ENCODE results near the gene CLCN4. TPM values are rescaled to one million over a fixed set of nuclear protein-coding genes. Genes with fewer than 3 reads are reported as not detected.

The CLCN4 gene
- under 1 TPM in 1 of 2 experiments, not detected in 1; 0.25 TPM for total RNA-seq

DNA sequence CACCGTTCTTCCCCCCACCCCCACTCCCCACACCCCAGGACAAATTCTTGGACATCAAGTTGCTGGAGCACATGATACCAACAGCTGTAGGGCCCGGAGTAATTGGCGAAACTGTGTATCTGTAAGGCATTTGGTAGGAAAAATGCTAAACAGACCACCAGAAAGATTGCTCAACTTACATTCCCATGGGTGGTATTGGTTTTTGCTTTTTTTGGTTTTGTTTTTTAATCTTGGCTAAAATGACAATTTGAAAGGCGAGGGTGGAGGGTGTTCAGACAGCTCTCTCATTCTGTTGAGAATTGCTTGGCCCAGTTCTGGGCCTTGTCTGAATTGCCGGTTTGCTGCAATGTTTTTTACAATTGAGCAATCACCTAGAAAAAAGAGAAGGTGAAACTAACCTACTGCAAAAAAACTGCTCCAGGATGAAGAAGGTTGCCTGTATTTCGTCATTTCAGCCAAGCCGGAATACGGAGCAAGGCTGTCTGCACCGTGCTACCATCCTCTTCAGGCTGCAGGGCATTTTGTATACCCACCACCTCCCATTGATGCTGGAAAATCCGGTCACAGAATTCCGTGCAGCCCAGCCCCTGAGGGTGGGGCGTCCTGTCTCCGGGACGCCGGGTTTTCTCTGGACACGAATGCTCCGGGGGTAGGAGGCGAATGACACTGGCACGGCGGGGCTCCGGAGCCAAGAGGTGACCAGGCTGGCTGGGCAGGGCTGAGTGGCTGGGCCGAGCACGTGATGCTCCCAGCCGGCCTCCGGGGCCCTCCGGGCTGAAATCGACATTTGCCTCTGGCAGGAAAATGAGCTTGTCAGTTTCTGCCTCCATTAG is at the start of gene CLCN4:
TSS of gene CLCN4 (plus strand) at position 777 of the 833 bp plus-strand sequence. CDS start 28,058 bp downstream, outside the sequence.
- DNase-seq (no peak), ATAC-seq (ENCODE audit: low read depth) (no peak)
- H3K27ac Mint-ChIP-seq, result no peak within 1 kb of the TSS
- peaks cover 37% of the 10 kb centered on the region for H3K27me3 Mint-ChIP-seq
- peak within 1 kb of the TSS; percentile 39 for H3K4me3 Mint-ChIP-seq
- H3K4me1 Mint-ChIP-seq, result peaks cover 2% of the 10 kb centered on the region
- no peaks in the 10 kb centered on the region for H3K9me3 Mint-ChIP-seq
- H3K36me3 Mint-ChIP-seq, result no peaks in the 10 kb centered on the region
- POLR2A ChIA-PET, result no interaction called here

DNA sequence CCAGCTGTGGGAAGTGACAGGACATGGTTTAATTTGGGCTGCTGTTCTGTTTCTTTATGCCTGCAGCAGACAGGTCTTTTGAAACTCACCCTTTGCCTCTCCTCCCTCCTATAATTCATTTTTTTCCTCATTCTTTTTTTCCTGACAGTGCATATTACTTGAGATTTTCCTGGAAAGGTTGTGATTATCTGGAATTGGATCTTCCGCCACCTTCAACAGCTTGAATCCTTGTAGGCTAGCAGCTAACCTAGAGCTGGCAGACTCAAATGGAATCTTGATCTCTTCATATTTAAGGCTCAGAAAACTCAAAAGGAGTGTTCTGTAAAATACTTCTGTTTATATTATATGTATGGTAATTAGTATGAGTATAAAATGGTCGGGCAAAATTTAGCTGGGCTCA is 49.3 kb upstream of the CLCN4 start:
- Mint-ChIP-seq H3K4me3 (peak overlapping the region; percentile 65), H3K4me1 (peaks cover 44% of the 10 kb centered on the region), H3K9me3 (no peaks in the 10 kb centered on the region), H3K27ac (peak overlapping the region; percentile 90), H3K27me3 (no peaks in the 10 kb centered on the region), H3K36me3 (peaks cover 20% of the 10 kb centered on the region)
- POLR2A ChIA-PET, result interaction anchor here (1.2 kb wide), 1 partner anchor 26 kb away, joined by 4 read pairs; no protein-coding TSS in a partner anchor
- ATAC-seq (ENCODE audit: low read depth), result no peak
- DNase-seq, result no peak

DNA sequence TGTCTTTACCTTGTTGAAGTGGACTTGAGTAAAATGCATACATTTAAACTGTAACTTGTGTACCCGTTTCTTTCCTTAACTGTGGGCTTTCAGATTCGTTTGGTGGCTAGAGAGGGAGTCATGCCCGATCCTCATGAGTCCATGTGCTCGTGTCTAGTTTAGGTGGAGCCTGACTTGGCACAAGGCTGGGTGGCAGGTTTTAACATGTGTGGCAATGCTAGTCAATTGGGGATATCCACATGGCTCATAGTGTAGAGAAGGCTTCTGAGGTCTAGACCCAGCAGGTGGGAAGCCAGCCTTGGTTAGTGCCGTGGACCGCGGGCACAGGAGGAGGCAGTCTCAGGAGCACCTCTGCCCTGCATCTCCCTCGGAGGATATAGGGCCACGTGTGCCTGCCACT is 48.5 kb upstream of the CLCN4 start:
- Mint-ChIP-seq H3K27me3 (no peaks in the 10 kb centered on the region), H3K27ac (peak overlapping the region; percentile 84), H3K9me3 (no peaks in the 10 kb centered on the region), H3K36me3 (peaks cover 24% of the 10 kb centered on the region), H3K4me1 (peaks cover 48% of the 10 kb centered on the region), H3K4me3 (peak overlapping the region; percentile 59)
- no peak for DNase-seq
- no peak for ATAC-seq (ENCODE audit: low read depth)
- POLR2A ChIA-PET, result no interaction called here

DNA sequence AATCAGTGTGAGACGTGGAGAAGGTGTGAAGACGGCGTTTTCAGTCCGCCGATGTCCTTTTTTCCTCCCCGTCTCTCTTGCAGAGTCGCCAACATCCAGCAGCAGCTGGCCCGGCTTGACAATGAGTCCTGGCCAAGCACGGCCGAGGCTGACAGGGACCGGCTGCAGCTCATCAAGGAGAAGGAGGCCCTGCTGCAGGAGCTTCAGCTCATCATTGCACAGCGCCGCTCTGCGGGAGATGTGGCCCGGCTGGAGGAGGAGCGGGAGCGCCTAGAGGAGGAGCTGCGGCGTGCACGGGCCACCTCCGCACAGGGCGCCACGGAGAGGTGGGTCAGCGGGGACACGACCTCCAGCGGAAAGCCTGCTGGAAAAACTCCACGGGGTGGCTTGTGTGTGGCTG is 47.1 kb upstream of the CLCN4 start:
- POLR2A ChIA-PET, result interaction anchor here (1.3 to 3.8 kb wide), 2 partner anchors 12 to 27 kb away, joined by 6 to 45 read pairs; no protein-coding TSS in a partner anchor
- DNase-seq (no peak), ATAC-seq (ENCODE audit: low read depth) (no peak)
- peaks cover 48% of the 10 kb centered on the region for H3K4me1 Mint-ChIP-seq
- H3K27ac Mint-ChIP-seq, result peak overlapping the region; percentile 84
- peaks cover 18% of the 10 kb centered on the region for H3K36me3 Mint-ChIP-seq
- H3K27me3 Mint-ChIP-seq, result no peaks in the 10 kb centered on the region
- no peaks in the 10 kb centered on the region for H3K9me3 Mint-ChIP-seq
- peak overlapping the region; percentile 55 for H3K4me3 Mint-ChIP-seq

DNA sequence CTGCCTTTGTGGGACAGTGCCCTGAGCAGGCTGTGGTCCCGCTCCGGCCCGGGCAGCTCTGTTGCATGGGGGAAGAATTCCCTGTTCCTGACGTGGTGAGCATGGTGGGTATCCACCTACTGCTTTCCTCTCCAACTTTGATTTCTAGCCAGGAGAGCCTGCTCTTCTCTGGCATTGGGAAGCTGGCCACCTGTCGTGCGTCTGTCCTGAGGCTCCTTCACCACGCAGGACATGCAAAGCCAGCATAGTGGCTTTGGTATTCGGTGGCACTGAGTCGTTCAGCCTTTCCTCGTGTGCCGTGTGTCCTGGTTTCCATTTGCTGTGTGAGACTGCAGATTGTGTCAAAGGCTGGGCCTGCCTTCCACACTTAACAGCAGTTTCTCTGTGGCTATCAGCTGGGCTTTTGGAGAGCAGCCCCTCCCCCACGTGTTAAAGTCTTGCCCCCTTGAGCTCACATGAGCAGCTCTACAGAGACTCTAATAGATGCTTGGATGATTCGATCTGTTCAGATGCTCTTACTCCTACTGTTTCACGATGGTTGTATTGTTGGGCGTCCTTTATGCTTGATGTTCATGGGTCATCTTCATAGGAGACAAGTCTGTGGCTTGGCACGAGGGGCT is 46.3 kb upstream of the CLCN4 start:
- Mint-ChIP-seq H3K4me1 (peaks cover 47% of the 10 kb centered on the region), H3K27ac (peak overlapping the region; percentile 100), H3K27me3 (no peaks in the 10 kb centered on the region), H3K9me3 (no peaks in the 10 kb centered on the region), H3K4me3 (peak overlapping the region; percentile 90), H3K36me3 (peaks cover 17% of the 10 kb centered on the region)
- POLR2A ChIA-PET, result interaction anchor here (1.0 to 3.8 kb wide), 8 partner anchors 13 to 98 kb away, joined by 3 to 45 read pairs (median 6); no protein-coding TSS in a partner anchor
- ATAC-seq (ENCODE audit: low read depth) (no peak), DNase-seq (no peak)

DNA sequence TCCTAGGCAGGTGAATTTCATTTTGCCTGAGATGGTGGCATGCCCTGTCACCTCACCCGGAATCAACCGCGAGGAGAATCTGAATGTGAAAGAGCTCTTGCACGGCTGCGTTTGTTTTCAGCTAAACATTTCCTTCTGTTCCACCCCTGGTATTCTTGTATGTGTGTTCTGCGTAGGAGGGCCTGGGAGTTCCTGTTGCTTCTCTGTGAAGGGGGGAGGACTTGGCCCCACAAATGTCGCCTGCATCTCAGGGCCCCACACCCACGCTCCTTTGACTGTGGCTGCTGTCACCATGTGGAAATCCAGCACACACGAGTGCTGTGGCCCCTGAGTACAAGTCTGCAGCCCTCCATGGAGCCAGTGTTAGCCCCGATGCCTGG is 45.8 kb upstream of the CLCN4 start:
- peak overlapping the region; percentile 100 for H3K27ac Mint-ChIP-seq
- DNase-seq, result peak; percentile 62
- POLR2A ChIA-PET, result interaction anchor here (0.9 to 3.8 kb wide), 11 partner anchors 10 to 99 kb away, joined by 3 to 45 read pairs (median 6); no protein-coding TSS in a partner anchor
- H3K4me1 Mint-ChIP-seq, result peaks cover 45% of the 10 kb centered on the region
- peak overlapping the region; percentile 90 for H3K4me3 Mint-ChIP-seq
- peaks cover 14% of the 10 kb centered on the region for H3K36me3 Mint-ChIP-seq
- no peaks in the 10 kb centered on the region for H3K9me3 Mint-ChIP-seq
- no peaks in the 10 kb centered on the region for H3K27me3 Mint-ChIP-seq
- ATAC-seq (ENCODE audit: low read depth), result peak; percentile 58

DNA sequence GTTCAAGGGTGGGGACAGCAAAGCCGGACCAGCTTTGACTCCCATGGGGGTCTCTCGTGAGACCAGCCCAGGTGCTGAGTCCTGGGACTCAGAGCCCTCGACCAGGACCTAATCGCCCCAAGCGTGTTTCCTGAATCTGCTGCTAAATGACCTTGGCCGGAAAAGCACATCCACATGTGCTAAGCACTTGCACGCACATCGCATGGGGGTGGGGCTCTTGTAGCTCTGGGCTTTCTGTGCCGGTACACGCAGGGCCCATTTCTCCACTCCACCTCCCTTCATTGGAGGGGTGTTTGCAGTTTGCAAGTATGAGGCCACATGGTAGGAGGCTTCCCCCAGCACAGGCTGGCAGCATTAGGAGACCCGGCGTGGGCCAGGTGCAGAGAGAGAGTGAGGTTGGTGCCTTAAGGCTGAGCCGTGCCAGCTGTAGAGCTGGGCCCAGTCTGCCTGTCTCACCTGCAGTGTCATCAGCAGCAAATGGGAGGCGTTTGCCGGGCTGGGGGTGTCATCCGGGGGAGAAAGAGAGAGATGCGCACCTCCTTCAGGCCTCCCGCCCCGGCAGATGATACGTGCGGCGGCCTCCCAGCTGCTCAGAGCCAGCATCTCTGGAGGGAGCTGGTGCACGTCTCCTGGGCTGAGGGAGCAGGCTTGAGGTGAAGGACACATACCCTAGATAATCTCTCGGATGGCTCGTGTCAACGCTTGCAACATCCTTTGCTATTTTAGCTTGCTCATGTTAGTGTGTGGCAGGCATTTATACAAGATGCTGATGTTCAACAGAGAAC is 45.2 kb upstream of the CLCN4 start:
- ATAC-seq (ENCODE audit: low read depth), result peak; percentile 67
- POLR2A ChIA-PET, result interaction anchor here (0.9 to 3.8 kb wide), 13 partner anchors 10 to 100 kb away, joined by 3 to 45 read pairs (median 5); no protein-coding TSS in a partner anchor
- H3K27me3 Mint-ChIP-seq, result no peaks in the 10 kb centered on the region
- H3K9me3 Mint-ChIP-seq, result no peaks in the 10 kb centered on the region
- peak overlapping the region; percentile 90 for H3K4me3 Mint-ChIP-seq
- peak; percentile 66 for DNase-seq
- peak overlapping the region; percentile 100 for H3K27ac Mint-ChIP-seq
- peaks cover 42% of the 10 kb centered on the region for H3K4me1 Mint-ChIP-seq
- peaks cover 14% of the 10 kb centered on the region for H3K36me3 Mint-ChIP-seq

DNA sequence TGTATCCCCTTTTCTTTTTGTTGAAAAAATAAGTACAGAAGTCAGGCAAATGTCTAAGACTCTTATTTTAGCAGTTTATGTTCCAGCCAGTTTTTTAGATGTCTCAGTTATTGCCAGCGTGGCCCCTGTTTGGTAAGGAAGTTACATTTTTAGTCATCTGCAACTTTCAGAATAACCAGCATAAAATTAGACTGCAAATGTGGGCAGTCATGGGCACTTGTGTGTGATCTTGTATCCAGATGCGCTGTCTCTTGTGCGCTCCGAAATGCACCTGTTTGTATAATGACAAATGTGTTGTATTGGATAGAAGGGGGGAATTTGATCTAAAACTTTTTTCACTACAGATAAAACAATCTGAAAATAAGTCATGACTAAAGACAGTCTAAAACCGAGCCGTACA is 44.3 kb upstream of the CLCN4 start:
- Mint-ChIP-seq H3K4me3 (peak overlapping the region; percentile 40), H3K27ac (peak overlapping the region; percentile 72), H3K9me3 (no peaks in the 10 kb centered on the region), H3K27me3 (no peaks in the 10 kb centered on the region), H3K4me1 (peaks cover 34% of the 10 kb centered on the region), H3K36me3 (peaks cover 14% of the 10 kb centered on the region)
- POLR2A ChIA-PET, result interaction anchor here (1.1 to 3.8 kb wide), 4 partner anchors 15 to 97 kb away, joined by 3 to 45 read pairs (median 6); no protein-coding TSS in a partner anchor
- ATAC-seq (ENCODE audit: low read depth) (no peak), DNase-seq (no peak)

DNA sequence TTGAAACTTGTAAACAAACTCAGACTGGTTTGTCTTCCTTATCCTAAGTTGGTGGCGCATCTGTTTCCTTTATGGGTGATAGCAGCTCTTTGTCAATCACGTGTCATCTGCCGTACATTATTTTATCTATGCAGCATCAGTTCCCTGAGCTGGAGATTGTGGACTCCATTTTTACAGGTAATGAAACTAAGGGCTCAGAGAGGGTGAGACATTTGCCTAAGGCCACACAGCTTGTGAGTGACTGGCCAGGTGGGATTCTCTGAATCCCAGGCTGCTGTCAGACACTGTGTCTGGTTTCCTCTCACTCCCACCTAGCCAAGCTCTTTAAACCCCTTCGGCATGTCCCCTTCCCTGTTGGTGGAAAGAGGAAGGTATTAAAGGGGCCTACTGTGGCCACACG is 41.7 kb upstream of the CLCN4 start:
- Mint-ChIP-seq H3K27me3 (no peaks in the 10 kb centered on the region), H3K4me3 (no peak overlapping the region), H3K4me1 (peaks cover 27% of the 10 kb centered on the region), H3K27ac (no peak overlapping the region), H3K36me3 (peaks cover 19% of the 10 kb centered on the region), H3K9me3 (no peaks in the 10 kb centered on the region)
- ATAC-seq (ENCODE audit: low read depth) (no peak), DNase-seq (no peak)
- POLR2A ChIA-PET, result no interaction called here

DNA sequence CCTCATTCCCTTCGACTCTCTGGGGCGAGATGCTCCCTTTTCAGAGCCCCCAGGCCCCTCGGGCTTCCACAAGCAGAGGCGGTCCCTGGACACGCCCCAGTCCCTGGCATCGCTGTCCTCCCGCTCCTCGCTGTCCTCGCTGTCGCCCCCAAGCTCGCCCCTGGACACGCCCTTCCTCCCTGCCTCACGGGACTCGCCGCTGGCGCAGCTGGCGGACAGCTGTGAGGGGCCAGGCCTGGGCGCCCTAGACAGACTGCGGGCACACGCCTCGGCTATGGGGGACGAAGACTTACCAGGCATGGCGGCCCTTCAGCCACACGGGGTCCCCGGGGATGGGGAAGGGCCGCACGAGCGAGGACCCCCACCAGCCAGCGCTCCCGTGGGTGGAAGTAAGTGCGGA is 39.5 kb upstream of the CLCN4 start:
- DNase-seq, result no peak
- POLR2A ChIA-PET, result no interaction called here
- H3K27ac Mint-ChIP-seq, result no peak overlapping the region

DNA sequence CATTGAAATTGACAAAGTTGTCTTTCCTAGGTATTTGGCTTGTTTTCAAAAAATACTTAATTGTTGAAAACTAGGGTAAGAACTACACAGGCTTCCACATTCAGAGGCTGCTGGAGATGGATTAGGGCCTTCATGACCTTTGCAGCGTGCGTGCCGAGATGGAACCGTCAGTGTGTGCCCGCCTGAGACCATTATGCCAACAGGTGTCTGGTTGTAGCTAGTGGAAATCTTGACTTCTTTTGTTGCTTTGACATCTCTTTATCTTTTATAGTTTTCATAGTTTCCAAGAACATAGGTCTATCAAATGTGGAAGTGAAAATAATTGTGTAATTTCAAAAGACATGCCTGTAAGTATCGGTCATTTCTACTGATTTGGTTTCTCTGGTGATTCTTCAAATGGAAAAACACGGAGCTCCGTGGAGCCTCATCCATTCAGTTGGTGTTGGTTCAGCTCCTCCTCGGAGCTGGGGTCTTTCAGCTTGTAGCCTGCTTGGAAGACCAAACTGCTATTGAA is 38.9 kb upstream of the CLCN4 start:
- Mint-ChIP-seq H3K4me3 (no peak overlapping the region), H3K4me1 (peaks cover 14% of the 10 kb centered on the region), H3K36me3 (peaks cover 13% of the 10 kb centered on the region), H3K27me3 (no peaks in the 10 kb centered on the region), H3K9me3 (no peaks in the 10 kb centered on the region), H3K27ac (no peak overlapping the region)
- no peak for DNase-seq
- POLR2A ChIA-PET, result no interaction called here
- no peak for ATAC-seq (ENCODE audit: low read depth)

More for the DNA sequence above, 39.5 kb upstream of the CLCN4 start:
- Mint-ChIP-seq H3K9me3 (no peaks in the 10 kb centered on the region), H3K4me3 (no peak overlapping the region), H3K4me1 (peaks cover 18% of the 10 kb centered on the region), H3K27me3 (no peaks in the 10 kb centered on the region), H3K36me3 (peaks cover 16% of the 10 kb centered on the region)
- no peak for ATAC-seq (ENCODE audit: low read depth)

DNA sequence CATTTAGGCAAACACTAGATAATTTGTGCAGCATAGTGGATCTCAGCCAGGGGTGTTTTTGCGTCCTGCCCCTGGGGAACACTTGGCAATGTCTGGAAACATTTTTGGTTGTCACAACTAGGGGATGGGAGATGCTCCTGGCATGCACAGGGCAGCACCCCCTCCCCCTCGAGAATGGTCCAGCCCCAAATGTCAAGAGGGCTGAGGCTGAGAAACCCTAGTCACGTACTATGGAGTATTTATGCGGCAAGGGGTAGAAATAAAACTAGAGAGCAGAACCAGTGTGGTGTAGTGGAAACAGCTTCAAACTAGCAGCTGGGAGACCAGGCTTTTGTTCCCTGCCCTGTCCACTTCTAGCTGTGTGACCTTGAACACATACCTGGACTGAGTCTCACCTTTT is 38.2 kb upstream of the CLCN4 start:
- no peak for DNase-seq
- ATAC-seq (ENCODE audit: low read depth), result no peak
- H3K27ac Mint-ChIP-seq, result no peak overlapping the region
- no peak overlapping the region for H3K4me3 Mint-ChIP-seq
- H3K9me3 Mint-ChIP-seq, result no peaks in the 10 kb centered on the region
- no peaks in the 10 kb centered on the region for H3K27me3 Mint-ChIP-seq
- peaks cover 12% of the 10 kb centered on the region for H3K4me1 Mint-ChIP-seq
- H3K36me3 Mint-ChIP-seq, result peaks cover 10% of the 10 kb centered on the region
- POLR2A ChIA-PET, result no interaction called here

Measured in activated naive CD8-positive, alpha-beta T cell treated with anti-CD3 and anti-CD28 coated beads, Interleukin-2, amount 10 ng/mL, durations not matched to agents 7 days and 5 days (primary cell).